H1 (cell line): ENCODE data around the gene CDCA3. TPM values are rescaled to one million over a fixed set of nuclear protein-coding genes. Genes with fewer than 3 reads are reported as not detected.

Experiments used
- BRCA1 ChIP-seq: IDR thresholded peaks from 2 replicates; pipeline ENCODE4 v1.6.1; 2012; ENCODE audit warnings: low read depth, low read length, improper control_type of control experiment
- CREB1 ChIP-seq: IDR thresholded peaks from 2 replicates; pipeline ENCODE4 v1.6.1; 2012; ENCODE audit warnings: inconsistent platforms
- CTBP2 ChIP-seq: IDR thresholded peaks from 2 replicates; pipeline ENCODE4 v1.7.0; 2011; ENCODE audit warnings: borderline replicate concordance, mild to moderate bottlenecking, moderate library complexity, mixed read lengths, low read length; ENCODE audit not compliant: insufficient read depth, insufficient read length
- KDM5A ChIP-seq: fragments of 200-600 bp; IDR thresholded peaks from 2 replicates; pipeline ENCODE4 v1.7.1; 2012; ENCODE audit warnings: mild to moderate bottlenecking, low read length, inconsistent platforms, mixed read lengths
- MAFK ChIP-seq: IDR thresholded peaks from 2 replicates; pipeline ENCODE4 v1.6.1; 2012; ENCODE audit warnings: low read depth, mild to moderate bottlenecking, improper control_type of control experiment, low read length
- NRF1 ChIP-seq: IDR thresholded peaks from 2 replicates; pipeline ENCODE4 v1.6.1; 2011; ENCODE audit warnings: mild to moderate bottlenecking, low read depth, low read length, improper control_type of control experiment
- SUZ12 ChIP-seq: fragments of 200-600 bp; sonication (generic); IDR thresholded peaks from 2 replicates; pipeline ENCODE4 v1.6.1; 2012; ENCODE audit warnings: mild to moderate bottlenecking, inconsistent platforms, low read length, moderate library complexity, mixed read lengths
- polyA plus RNA-seq, 7 experiments: library from polyadenylated mRNA; depleted of rRNA in 3 of 7; stranded (reverse) in 5 of 7; unstranded in 2 of 7; fragments of >200 nt in 5 of 7; fragments of 200-250 nt in 2 of 7; gene quantifications; 1 replicate in 5 of 7; 2 replicates in 1 of 7; 4 replicates in 1 of 7; pipeline versions ENCODE4 v1.2.1 to v1.2.3, GENCODE V29; 2011 to 2013; ENCODE audit warnings: missing spikeins in 2 of 7, mixed read lengths in 2 of 7
- total RNA-seq: library from RNA; stranded (reverse); fragmentation: NEBNext Ultra II Directional; extraction: Animal tissue kit (Norgen Biotek cat#: 25700); gene quantifications from 2 replicates; pipeline ENCODE4 v1.2.1, GENCODE V29; 2021
- TF ChIP-seq, protein P1 (sequence below): fragments of 300-600 bp; sonication (generic); IDR thresholded peaks from 2 replicates; pipeline ENCODE4 v1.7.1; 2012; ENCODE audit warnings: low read length, moderate library complexity, mild to moderate bottlenecking, inconsistent platforms; ENCODE audit not compliant: insufficient replicate concordance
- TF ChIP-seq, protein P2 (sequence below): IDR thresholded peaks from 2 replicates; pipeline ENCODE4 v1.6.1; 2012; ENCODE audit warnings: low read length, inconsistent platforms

The CDCA3 gene
- total and polyA plus RNA-seq, 2 of the 8 experiments (the other 6 are each of a cell fraction or from before 2014, with no cell fraction given), result 47.7 to 71.2 TPM

GRCh38 chr12:6840761-6841515 lies 10.1 kb downstream of the CDCA3 start, which contains the start of gene GNB3 (continued):
- TF ChIP-seq, protein P1, sequence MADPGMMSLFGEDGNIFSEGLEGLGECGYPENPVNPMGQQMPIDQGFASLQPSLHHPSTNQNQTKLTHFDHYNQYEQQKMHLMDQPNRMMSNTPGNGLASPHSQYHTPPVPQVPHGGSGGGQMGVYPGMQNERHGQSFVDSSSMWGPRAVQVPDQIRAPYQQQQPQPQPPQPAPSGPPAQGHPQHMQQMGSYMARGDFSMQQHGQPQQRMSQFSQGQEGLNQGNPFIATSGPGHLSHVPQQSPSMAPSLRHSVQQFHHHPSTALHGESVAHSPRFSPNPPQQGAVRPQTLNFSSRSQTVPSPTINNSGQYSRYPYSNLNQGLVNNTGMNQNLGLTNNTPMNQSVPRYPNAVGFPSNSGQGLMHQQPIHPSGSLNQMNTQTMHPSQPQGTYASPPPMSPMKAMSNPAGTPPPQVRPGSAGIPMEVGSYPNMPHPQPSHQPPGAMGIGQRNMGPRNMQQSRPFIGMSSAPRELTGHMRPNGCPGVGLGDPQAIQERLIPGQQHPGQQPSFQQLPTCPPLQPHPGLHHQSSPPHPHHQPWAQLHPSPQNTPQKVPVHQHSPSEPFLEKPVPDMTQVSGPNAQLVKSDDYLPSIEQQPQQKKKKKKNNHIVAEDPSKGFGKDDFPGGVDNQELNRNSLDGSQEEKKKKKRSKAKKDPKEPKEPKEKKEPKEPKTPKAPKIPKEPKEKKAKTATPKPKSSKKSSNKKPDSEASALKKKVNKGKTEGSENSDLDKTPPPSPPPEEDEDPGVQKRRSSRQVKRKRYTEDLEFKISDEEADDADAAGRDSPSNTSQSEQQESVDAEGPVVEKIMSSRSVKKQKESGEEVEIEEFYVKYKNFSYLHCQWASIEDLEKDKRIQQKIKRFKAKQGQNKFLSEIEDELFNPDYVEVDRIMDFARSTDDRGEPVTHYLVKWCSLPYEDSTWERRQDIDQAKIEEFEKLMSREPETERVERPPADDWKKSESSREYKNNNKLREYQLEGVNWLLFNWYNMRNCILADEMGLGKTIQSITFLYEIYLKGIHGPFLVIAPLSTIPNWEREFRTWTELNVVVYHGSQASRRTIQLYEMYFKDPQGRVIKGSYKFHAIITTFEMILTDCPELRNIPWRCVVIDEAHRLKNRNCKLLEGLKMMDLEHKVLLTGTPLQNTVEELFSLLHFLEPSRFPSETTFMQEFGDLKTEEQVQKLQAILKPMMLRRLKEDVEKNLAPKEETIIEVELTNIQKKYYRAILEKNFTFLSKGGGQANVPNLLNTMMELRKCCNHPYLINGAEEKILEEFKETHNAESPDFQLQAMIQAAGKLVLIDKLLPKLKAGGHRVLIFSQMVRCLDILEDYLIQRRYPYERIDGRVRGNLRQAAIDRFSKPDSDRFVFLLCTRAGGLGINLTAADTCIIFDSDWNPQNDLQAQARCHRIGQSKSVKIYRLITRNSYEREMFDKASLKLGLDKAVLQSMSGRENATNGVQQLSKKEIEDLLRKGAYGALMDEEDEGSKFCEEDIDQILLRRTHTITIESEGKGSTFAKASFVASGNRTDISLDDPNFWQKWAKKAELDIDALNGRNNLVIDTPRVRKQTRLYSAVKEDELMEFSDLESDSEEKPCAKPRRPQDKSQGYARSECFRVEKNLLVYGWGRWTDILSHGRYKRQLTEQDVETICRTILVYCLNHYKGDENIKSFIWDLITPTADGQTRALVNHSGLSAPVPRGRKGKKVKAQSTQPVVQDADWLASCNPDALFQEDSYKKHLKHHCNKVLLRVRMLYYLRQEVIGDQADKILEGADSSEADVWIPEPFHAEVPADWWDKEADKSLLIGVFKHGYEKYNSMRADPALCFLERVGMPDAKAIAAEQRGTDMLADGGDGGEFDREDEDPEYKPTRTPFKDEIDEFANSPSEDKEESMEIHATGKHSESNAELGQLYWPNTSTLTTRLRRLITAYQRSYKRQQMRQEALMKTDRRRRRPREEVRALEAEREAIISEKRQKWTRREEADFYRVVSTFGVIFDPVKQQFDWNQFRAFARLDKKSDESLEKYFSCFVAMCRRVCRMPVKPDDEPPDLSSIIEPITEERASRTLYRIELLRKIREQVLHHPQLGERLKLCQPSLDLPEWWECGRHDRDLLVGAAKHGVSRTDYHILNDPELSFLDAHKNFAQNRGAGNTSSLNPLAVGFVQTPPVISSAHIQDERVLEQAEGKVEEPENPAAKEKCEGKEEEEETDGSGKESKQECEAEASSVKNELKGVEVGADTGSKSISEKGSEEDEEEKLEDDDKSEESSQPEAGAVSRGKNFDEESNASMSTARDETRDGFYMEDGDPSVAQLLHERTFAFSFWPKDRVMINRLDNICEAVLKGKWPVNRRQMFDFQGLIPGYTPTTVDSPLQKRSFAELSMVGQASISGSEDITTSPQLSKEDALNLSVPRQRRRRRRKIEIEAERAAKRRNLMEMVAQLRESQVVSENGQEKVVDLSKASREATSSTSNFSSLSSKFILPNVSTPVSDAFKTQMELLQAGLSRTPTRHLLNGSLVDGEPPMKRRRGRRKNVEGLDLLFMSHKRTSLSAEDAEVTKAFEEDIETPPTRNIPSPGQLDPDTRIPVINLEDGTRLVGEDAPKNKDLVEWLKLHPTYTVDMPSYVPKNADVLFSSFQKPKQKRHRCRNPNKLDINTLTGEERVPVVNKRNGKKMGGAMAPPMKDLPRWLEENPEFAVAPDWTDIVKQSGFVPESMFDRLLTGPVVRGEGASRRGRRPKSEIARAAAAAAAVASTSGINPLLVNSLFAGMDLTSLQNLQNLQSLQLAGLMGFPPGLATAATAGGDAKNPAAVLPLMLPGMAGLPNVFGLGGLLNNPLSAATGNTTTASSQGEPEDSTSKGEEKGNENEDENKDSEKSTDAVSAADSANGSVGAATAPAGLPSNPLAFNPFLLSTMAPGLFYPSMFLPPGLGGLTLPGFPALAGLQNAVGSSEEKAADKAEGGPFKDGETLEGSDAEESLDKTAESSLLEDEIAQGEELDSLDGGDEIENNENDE, result no peak
- TF ChIP-seq CREB1 (no peak), KDM5A (no peak), BRCA1 (no peak), SUZ12 (no peak), CTBP2 (no peak), MAFK (no peak), NRF1 (no peak)
- TF ChIP-seq, protein P2, sequence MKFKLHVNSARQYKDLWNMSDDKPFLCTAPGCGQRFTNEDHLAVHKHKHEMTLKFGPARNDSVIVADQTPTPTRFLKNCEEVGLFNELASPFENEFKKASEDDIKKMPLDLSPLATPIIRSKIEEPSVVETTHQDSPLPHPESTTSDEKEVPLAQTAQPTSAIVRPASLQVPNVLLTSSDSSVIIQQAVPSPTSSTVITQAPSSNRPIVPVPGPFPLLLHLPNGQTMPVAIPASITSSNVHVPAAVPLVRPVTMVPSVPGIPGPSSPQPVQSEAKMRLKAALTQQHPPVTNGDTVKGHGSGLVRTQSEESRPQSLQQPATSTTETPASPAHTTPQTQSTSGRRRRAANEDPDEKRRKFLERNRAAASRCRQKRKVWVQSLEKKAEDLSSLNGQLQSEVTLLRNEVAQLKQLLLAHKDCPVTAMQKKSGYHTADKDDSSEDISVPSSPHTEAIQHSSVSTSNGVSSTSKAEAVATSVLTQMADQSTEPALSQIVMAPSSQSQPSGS, result no peak
